Measurements from ENCODE around the gene SRGAP2C. TPM values are rescaled to one million over a fixed set of nuclear protein-coding genes. Genes with fewer than 3 reads are reported as not detected.
"Not testable (repeated sequence)": the region's sequence is repeated elsewhere in the genome, so short reads cannot be mapped to it uniquely, and the experiment has no call there.

The SRGAP2C gene
- total RNA-seq, 3 donors from 2014 or later (not counting 1 experiment from before 2014, with no cell fraction given): 12.0 to 24.0 (median 17.5) TPM

DNA sequence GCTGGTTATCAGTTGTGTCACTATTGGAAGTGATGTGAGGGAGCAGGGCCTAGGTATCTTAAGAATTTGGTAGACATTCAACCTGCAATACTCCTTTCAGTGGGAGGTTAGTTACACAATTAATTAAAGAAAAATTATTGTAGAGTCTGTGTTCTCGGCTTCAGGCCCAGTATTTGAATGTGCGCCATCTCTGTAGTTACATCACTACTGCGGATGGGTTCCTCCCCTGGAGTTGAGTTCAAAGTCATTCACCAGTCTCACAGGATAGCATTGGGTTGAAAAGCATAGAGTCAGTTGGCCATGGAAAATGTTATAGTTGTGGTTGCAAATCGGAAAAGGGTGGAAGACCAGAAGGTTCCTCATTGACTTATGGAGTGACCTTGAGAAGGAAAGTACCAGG lies 111.8 kb downstream of the SRGAP2C start:
- H3K4me3 Mint-ChIP-seq; ATAC-seq; H3K9me3 Mint-ChIP-seq; H3K36me3 ChIP-seq (ENCODE audit: control insufficient read depth, insufficient read depth, low read length); DNase-seq; H3K36me3 Mint-ChIP-seq; intact Hi-C loops (cut with micrococcal nuclease); H3K27me3 ChIP-seq (ENCODE audit: control insufficient read depth, insufficient read depth, low read length); H3K27me3 Mint-ChIP-seq (ENCODE audit: low read depth in 2 of 2); H3K4me1 Mint-ChIP-seq; H3K9me3 ChIP-seq (ENCODE audit: control insufficient read depth, insufficient read depth, low read length); H3K4me1 ChIP-seq (ENCODE audit: control insufficient read depth, insufficient read depth, low read length); H3K27ac Mint-ChIP-seq; H3K4me3 ChIP-seq (ENCODE audit: low read length); H3K27ac ChIP-seq (ENCODE audit: low read length): not testable (repeated sequence)
- WGBS (ENCODE audit: insufficient coverage): no CpG with 5 or more reads among the region's 4 CpGs

DNA sequence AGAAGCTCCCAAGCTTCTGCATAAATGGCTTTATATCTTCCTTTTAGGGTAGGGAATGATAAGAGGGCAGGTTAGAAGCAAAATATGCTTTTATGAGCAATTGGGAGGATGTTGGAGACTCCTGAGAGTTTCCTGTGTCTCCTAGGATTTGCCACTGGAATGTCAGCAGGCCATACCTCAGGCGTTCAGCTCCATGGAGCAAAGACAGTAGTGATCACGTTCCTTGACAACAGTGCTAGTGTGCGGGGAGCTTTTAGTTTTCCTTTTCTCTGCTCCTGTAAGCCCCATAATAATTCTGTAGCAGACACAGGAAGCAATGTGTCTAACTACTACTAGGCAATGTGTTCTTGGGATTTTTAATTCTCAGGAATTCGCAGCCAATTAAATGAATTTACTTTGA lies 113.8 kb downstream of the SRGAP2C start:
- ATAC-seq; intact Hi-C loops (cut with micrococcal nuclease); H3K9me3 ChIP-seq (ENCODE audit: control insufficient read depth, insufficient read depth, low read length); H3K36me3 ChIP-seq (ENCODE audit: control insufficient read depth, insufficient read depth, low read length); DNase-seq; H3K27me3 Mint-ChIP-seq (ENCODE audit: low read depth in 2 of 2); H3K27me3 ChIP-seq (ENCODE audit: control insufficient read depth, insufficient read depth, low read length); H3K4me3 ChIP-seq (ENCODE audit: low read length); H3K36me3 Mint-ChIP-seq; H3K27ac Mint-ChIP-seq; H3K4me1 ChIP-seq (ENCODE audit: control insufficient read depth, insufficient read depth, low read length); H3K4me1 Mint-ChIP-seq; H3K4me3 Mint-ChIP-seq; H3K9me3 Mint-ChIP-seq; H3K27ac ChIP-seq (ENCODE audit: low read length): not testable (repeated sequence)
- WGBS (ENCODE audit: insufficient coverage): no CpG with 5 or more reads among the region's 4 CpGs

DNA sequence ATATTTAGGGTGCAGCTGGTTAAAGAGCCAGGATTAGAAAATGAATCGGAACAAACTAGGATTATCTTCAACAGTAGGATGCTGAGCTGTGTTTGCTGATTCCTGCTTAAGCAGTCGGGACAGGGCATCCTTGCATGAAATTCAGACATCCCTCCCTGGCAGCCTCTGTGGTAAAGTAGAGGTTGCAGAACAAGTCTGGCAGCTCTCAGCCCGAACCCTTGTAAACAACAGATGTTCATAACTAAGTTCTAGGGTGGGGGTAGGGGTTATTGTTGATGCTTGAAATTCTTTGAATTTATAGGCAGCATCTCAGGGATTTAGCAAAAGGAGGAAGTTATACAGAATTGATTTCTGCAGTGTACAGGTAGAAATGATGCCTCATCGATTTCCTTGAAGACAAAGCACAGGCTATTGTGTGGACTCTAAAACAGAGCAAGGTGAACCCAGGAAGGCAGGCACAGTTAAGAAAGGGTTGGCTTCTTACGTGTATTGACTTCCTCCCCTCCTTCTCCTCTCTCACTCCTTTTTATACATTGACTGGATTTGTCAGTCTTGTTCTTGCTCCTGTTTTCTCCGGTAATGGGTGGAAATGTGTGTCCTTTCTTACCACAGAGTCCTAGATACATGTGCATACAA lies 114.9 kb downstream of the SRGAP2C start:
- H3K36me3 Mint-ChIP-seq; H3K27me3 Mint-ChIP-seq (ENCODE audit: low read depth in 2 of 2); H3K4me3 ChIP-seq (ENCODE audit: low read length); H3K36me3 ChIP-seq (ENCODE audit: control insufficient read depth, insufficient read depth, low read length); H3K4me3 Mint-ChIP-seq; intact Hi-C loops (cut with micrococcal nuclease); H3K27me3 ChIP-seq (ENCODE audit: control insufficient read depth, insufficient read depth, low read length); H3K9me3 ChIP-seq (ENCODE audit: control insufficient read depth, insufficient read depth, low read length); DNase-seq; H3K27ac ChIP-seq (ENCODE audit: low read length); H3K4me1 ChIP-seq (ENCODE audit: control insufficient read depth, insufficient read depth, low read length); H3K27ac Mint-ChIP-seq; H3K9me3 Mint-ChIP-seq; H3K4me1 Mint-ChIP-seq; ATAC-seq: not testable (repeated sequence)
- 86% methylated on average over 2 of the region's 6 CpGs for WGBS (ENCODE audit: insufficient coverage)

DNA sequence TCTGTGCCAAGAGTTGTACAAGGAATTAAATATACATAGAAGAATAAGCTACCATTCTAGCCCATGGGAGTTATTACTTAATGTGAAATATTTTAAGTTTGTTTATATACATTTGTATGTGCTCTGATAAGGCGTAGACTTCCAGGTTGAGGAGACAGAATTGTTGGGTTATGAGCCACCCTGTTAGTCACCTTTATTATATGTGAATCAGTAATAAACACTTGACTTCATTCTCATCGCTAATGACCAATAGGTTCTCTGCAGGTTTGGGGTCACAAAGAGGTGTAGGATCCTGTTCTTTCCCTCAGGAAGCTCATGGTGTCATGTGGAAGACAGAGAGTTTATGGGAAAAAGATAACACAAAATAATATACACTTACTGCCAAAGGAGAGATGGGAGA lies 117.1 kb downstream of the SRGAP2C start:
- intact Hi-C loops (cut with micrococcal nuclease); H3K4me3 Mint-ChIP-seq; H3K27ac ChIP-seq (ENCODE audit: low read length); H3K4me3 ChIP-seq (ENCODE audit: low read length); DNase-seq; H3K4me1 ChIP-seq (ENCODE audit: control insufficient read depth, insufficient read depth, low read length); H3K27me3 ChIP-seq (ENCODE audit: control insufficient read depth, insufficient read depth, low read length); H3K9me3 ChIP-seq (ENCODE audit: control insufficient read depth, insufficient read depth, low read length); H3K27ac Mint-ChIP-seq; H3K9me3 Mint-ChIP-seq; H3K27me3 Mint-ChIP-seq (ENCODE audit: low read depth in 2 of 2); ATAC-seq; H3K4me1 Mint-ChIP-seq; H3K36me3 ChIP-seq (ENCODE audit: control insufficient read depth, insufficient read depth, low read length); H3K36me3 Mint-ChIP-seq: not testable (repeated sequence)
- WGBS (ENCODE audit: insufficient coverage): no CpG with 5 or more reads among the region's 2 CpGs

DNA sequence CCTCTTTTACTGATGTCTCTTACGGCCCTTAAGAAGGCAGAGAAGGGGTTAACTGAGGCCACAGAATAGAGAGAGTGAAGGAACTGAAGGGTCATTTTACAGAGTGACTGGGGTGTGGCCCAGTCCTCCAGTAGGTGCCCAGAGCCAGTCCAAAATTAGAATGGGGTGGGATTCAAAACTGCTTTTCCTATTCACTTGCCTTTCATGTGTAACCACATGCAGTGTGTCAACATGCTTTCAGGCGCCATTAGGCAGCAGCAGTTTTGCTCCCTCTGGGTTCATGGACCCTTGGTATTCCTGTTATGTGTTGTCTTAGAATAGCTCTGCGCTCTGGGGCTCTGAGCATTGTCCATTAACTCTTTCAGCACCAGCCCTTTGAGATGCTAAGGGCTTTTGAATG lies 123.0 kb downstream of the SRGAP2C start:
- H3K27me3 Mint-ChIP-seq (ENCODE audit: low read depth in 2 of 2); H3K27ac Mint-ChIP-seq; H3K4me3 Mint-ChIP-seq; H3K9me3 Mint-ChIP-seq; intact Hi-C loops (cut with micrococcal nuclease); H3K27me3 ChIP-seq (ENCODE audit: control insufficient read depth, insufficient read depth, low read length); H3K36me3 Mint-ChIP-seq; H3K4me1 ChIP-seq (ENCODE audit: control insufficient read depth, insufficient read depth, low read length); ATAC-seq; H3K36me3 ChIP-seq (ENCODE audit: control insufficient read depth, insufficient read depth, low read length); H3K9me3 ChIP-seq (ENCODE audit: control insufficient read depth, insufficient read depth, low read length); DNase-seq; H3K27ac ChIP-seq (ENCODE audit: low read length); H3K4me1 Mint-ChIP-seq; H3K4me3 ChIP-seq (ENCODE audit: low read length): not testable (repeated sequence)
- no CpG with 5 or more reads among the region's 3 CpGs for WGBS (ENCODE audit: insufficient coverage)

DNA sequence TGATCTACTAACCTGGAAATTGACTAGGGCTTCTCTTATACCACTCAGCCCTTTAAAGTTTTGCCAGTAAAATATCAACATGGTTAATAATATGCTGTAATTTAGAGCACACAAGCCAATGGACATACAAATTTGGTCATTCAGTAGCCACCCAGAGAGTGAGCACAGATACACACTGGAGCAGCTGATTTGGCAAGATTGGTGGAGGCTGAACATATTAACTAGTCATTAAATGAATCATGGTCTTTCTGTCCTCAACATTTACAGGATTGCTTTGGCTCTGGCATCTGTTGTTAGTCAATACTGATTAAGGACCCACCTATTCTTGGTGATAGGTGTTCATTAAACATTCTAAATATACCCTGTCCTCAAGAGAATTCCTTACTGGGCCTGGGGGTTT lies 130.7 kb downstream of the SRGAP2C start:
- DNase-seq; H3K9me3 ChIP-seq (ENCODE audit: control insufficient read depth, insufficient read depth, low read length); H3K4me1 ChIP-seq (ENCODE audit: control insufficient read depth, insufficient read depth, low read length); intact Hi-C loops (cut with micrococcal nuclease); ATAC-seq; H3K36me3 ChIP-seq (ENCODE audit: control insufficient read depth, insufficient read depth, low read length); H3K4me1 Mint-ChIP-seq; H3K27ac Mint-ChIP-seq; H3K27me3 ChIP-seq (ENCODE audit: control insufficient read depth, insufficient read depth, low read length); H3K4me3 Mint-ChIP-seq; H3K36me3 Mint-ChIP-seq; H3K9me3 Mint-ChIP-seq; H3K27ac ChIP-seq (ENCODE audit: low read length); H3K27me3 Mint-ChIP-seq (ENCODE audit: low read depth in 2 of 2); H3K4me3 ChIP-seq (ENCODE audit: low read length): not testable (repeated sequence)

DNA sequence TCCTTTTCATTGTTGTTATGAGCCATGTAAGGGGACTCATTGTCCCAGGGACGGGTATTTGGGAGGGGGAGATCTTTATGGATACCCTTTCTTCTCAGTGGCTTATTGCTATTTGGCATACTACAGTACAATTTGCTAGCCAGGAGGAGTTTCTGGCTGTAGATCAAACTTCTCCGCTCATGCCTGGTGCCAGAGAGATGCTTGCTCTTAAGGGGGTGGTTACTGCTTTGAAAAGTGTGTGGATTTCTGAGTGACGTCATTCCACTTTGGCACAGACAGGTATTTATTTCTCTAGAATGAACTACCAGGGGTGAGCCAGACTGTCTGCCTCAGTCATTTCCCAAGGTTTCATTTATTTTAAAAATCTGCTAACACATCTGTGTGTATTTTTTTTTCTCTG lies 131.3 kb downstream of the SRGAP2C start:
- WGBS (ENCODE audit: insufficient coverage): no CpG with 5 or more reads among the region's 3 CpGs
- H3K27me3 Mint-ChIP-seq (ENCODE audit: low read depth in 2 of 2); DNase-seq; H3K9me3 Mint-ChIP-seq; H3K27ac Mint-ChIP-seq; H3K36me3 Mint-ChIP-seq; intact Hi-C loops (cut with micrococcal nuclease); H3K4me1 ChIP-seq (ENCODE audit: control insufficient read depth, insufficient read depth, low read length); H3K9me3 ChIP-seq (ENCODE audit: control insufficient read depth, insufficient read depth, low read length); H3K4me3 ChIP-seq (ENCODE audit: low read length); H3K27me3 ChIP-seq (ENCODE audit: control insufficient read depth, insufficient read depth, low read length); H3K4me3 Mint-ChIP-seq; ATAC-seq; H3K4me1 Mint-ChIP-seq; H3K36me3 ChIP-seq (ENCODE audit: control insufficient read depth, insufficient read depth, low read length); H3K27ac ChIP-seq (ENCODE audit: low read length): not testable (repeated sequence)

DNA sequence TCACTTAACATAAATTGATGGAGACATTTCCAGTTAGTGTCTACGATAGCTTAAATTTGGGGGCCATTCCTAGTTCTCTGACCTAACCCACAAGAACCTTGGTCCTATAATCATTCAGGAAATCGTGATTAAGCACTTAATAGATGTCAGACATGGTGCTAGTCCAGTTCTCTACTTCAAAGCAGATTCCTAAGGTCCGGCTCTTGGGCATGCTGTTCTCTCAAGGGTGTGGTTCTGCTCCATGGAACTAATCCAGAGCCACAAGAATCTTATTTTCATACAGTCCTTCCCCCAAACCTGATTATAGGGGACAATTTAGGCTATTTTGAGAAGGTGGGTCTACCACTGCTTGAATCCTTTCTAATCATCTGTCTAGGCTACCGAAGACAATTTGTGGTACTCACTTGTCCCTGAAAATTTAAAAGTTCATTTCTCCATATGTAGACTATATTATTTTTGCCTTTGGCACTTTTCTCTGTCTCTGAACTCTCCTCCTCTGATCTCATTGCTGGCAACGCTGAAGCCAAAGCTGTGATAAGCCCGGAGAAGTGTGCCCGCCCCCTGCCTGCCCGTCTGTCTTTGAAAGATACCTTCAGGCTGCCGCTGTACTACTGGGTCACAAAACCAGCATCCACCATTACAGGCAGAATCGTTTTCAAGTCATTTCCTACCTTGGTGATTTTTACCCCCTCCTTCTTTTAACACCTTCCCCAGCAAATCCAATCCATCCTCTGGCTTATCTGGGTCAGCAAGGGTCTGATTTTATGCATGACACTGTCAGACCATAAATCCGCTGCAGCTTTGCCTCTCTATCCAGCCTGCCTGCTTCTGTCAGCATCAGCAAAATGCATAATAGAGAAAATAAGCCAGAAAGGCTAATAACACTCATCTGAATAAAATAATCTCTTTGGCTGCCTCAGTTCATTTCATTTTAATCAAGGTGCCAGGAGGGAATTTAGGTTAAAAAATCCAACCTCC lies 133.0 kb downstream of the SRGAP2C start:
- ATAC-seq; H3K4me1 Mint-ChIP-seq; DNase-seq; H3K27me3 ChIP-seq (ENCODE audit: control insufficient read depth, insufficient read depth, low read length); H3K9me3 ChIP-seq (ENCODE audit: control insufficient read depth, insufficient read depth, low read length); H3K27me3 Mint-ChIP-seq (ENCODE audit: low read depth in 2 of 2); H3K4me1 ChIP-seq (ENCODE audit: control insufficient read depth, insufficient read depth, low read length); H3K9me3 Mint-ChIP-seq; H3K36me3 Mint-ChIP-seq; H3K27ac Mint-ChIP-seq; H3K36me3 ChIP-seq (ENCODE audit: control insufficient read depth, insufficient read depth, low read length); H3K4me3 ChIP-seq (ENCODE audit: low read length); H3K4me3 Mint-ChIP-seq; intact Hi-C loops (cut with micrococcal nuclease); H3K27ac ChIP-seq (ENCODE audit: low read length): not testable (repeated sequence)
- no CpG with 5 or more reads among the region's 11 CpGs for WGBS (ENCODE audit: insufficient coverage)
